Measurements from ENCODE around the gene SYNJ2BP. TPM values are rescaled to one million over a fixed set of nuclear protein-coding genes. Genes with fewer than 3 reads are reported as not detected.
A peak's percentile ranks its signal among the peaks of the same experiment; 100 is the strongest.

Gene SYNJ2BP
- total and polyA plus RNA-seq, 2 of the 13 experiments (the other 11 are each of a cell fraction or from before 2014, with no cell fraction given): 18.1 to 28.6 TPM

DNA sequence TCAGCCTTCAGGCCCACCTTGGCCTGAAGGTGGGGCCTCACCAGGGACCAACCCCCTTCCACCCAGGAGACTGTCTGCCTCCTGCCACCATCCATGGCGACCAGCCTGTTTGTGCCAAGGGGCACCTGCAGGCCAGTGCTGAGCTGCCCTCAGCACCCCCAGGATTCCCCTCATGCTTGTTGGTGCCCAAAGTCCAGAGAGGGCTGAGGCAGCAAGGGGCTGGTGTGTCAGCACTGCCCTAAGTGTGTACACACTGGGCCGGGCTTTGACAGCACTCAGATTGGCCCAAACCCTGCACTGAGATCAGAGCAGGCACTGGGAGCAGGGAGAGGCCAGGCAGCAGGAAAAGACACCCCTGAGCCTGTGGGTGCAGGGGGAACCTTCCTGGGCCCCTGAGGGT, 18.6 kb downstream of the SYNJ2BP start (continued):
- TF ChIP-seq KLF11 (CRISPR knock-in tag; IDR thresholded peaks at IDR 0.05) (no peak), THYN1 (CRISPR knock-in tag; IDR thresholded peaks at IDR 0.05; ENCODE audit: borderline replicate concordance, low read depth) (no peak), ATF4 (CRISPR knock-in tag; IDR thresholded peaks at IDR 0.05) (no peak), NCOR1 (IDR thresholded peaks at IDR 0.05; ENCODE audit: borderline replicate concordance, low read length) (no peak), HNRNPL (IDR thresholded peaks at IDR 0.05; ENCODE audit: low read depth, low read length) (0 out of 2 replicates have a peak, but pooled peaks have one; percentile 68), ZNF343 (CRISPR knock-in tag; IDR thresholded peaks at IDR 0.05) (no peak), ZBTB49 (CRISPR knock-in tag; IDR thresholded peaks at IDR 0.05; ENCODE audit: borderline replicate concordance) (no peak), EP300 (IDR thresholded peaks at IDR 0.05; ENCODE audit: low read depth in 2 of 2, low read length in 2 of 2) (no peak), EP300 (CRISPR knock-in tag; IDR thresholded peaks at IDR 0.05; ENCODE audit: borderline replicate concordance) (no peak), ZSCAN20 (CRISPR knock-in tag; IDR thresholded peaks at IDR 0.05; ENCODE audit: borderline replicate concordance) (no peak), ZFP37 (CRISPR knock-in tag; IDR thresholded peaks at IDR 0.05; ENCODE audit: borderline replicate concordance) (no peak), CAMTA2 (CRISPR knock-in tag; IDR thresholded peaks at IDR 0.05; ENCODE audit: borderline replicate concordance) (no peak)

Measured in HepG2 (cell line).